OCI-LY1 (cell line): ENCODE measurements around the gene COMT.

Source experiments
- H2AFZ ChIP-seq: fragments of 200-600 bp; sonication (generic), shearing (Covaris generic); 2 replicates; pipeline ENCODE4 v1.6.0; 2014; ENCODE audit warnings: antibody characterized with exemption, mild to moderate bottlenecking, low read length
- H3F3A ChIP-seq: fragments of 200-600 bp; sonication (generic), shearing (Covaris generic); 2 replicates; pipeline ENCODE4 v1.6.0; 2014; ENCODE audit warnings: mild to moderate bottlenecking, antibody characterized with exemption, low read length, moderate library complexity; ENCODE audit not compliant: insufficient read depth
- H3K27ac ChIP-seq: fragments of 200-600 bp; sonication (generic); 2 replicates; pipeline ENCODE4 v1.5.1; 2014; ENCODE audit warnings: low read length, mixed run types, mild to moderate bottlenecking, low read depth; ENCODE audit not compliant: poor library complexity, severe bottlenecking
- H3K27me3 ChIP-seq: fragments of 200-600 bp; sonication (generic); 2 replicates; pipeline ENCODE4 v1.6.0; 2014; ENCODE audit warnings: antibody characterized with exemption, mild to moderate bottlenecking, low read length, moderate library complexity; ENCODE audit not compliant: insufficient read depth
- H3K36me3 ChIP-seq: fragments of 200-600 bp; sonication (generic); 2 replicates; pipeline ENCODE4 v1.6.1; 2014; ENCODE audit warnings: mild to moderate bottlenecking, antibody characterized with exemption, low read length, moderate library complexity, mixed read lengths; ENCODE audit not compliant: insufficient read depth
- H3K4me1 ChIP-seq: fragments of 200-600 bp; sonication (generic); 2 replicates; pipeline ENCODE4 v1.5.1; 2014; ENCODE audit warnings: mild to moderate bottlenecking, low read length, moderate library complexity; ENCODE audit not compliant: insufficient read depth, severe bottlenecking
- H3K4me2 ChIP-seq: fragments of 200-600 bp; sonication (generic), shearing (Covaris generic); 2 replicates; pipeline ENCODE4 v1.6.1; 2014; ENCODE audit warnings: low read length
- H3K4me3 ChIP-seq: fragments of 200-600 bp; sonication (generic); 2 replicates; pipeline ENCODE4 v1.5.1; 2014; ENCODE audit warnings: low read length, low read depth, mild to moderate bottlenecking, mixed read lengths; ENCODE audit not compliant: poor library complexity, severe bottlenecking
- H3K79me2 ChIP-seq: fragments of 200-600 bp; shearing (Covaris generic); 2 replicates; pipeline ENCODE4 v1.6.1; 2016; ENCODE audit warnings: mixed run types, low read length, mixed read lengths; ENCODE audit not compliant: insufficient read depth
- H3K9ac ChIP-seq: fragments of 200-600 bp; sonication (generic), shearing (Covaris generic); 2 replicates; pipeline ENCODE4 v1.6.1; 2014; ENCODE audit warnings: mild to moderate bottlenecking, low read length, mixed read lengths
- H3K9me2 ChIP-seq: fragments of 200-600 bp; sonication (generic), shearing (Covaris generic); 2 replicates; pipeline ENCODE4 v1.6.1; 2014; ENCODE audit warnings: low read depth, mild to moderate bottlenecking, low read length, mixed read lengths
- H3K9me3 ChIP-seq: fragments of 200-600 bp; shearing (Covaris generic); 2 replicates; pipeline ENCODE4 v1.6.1; 2014; ENCODE audit warnings: low read length, mixed read lengths
- H4K20me1 ChIP-seq: fragments of 200-600 bp; sonication (generic), shearing (Covaris generic); 2 replicates; pipeline ENCODE4 v1.6.0; 2016; ENCODE audit warnings: mild to moderate bottlenecking, low read length; ENCODE audit not compliant: insufficient read depth
- CTCF ChIP-seq: fragments of 200-600 bp; sonication (generic), shearing (Covaris generic); IDR thresholded peaks from 2 replicates; pipeline ENCODE4 v1.5.1; 2017; ENCODE audit warnings: mild to moderate bottlenecking, antibody characterized with exemption, low read length, moderate library complexity, mixed read lengths
- EZH2 ChIP-seq: fragments of 200-600 bp; sonication (generic), shearing (Covaris generic); IDR thresholded peaks from 2 replicates; pipeline ENCODE4 v1.8.0; 2017; ENCODE audit warnings: borderline replicate concordance, mixed run types, mild to moderate bottlenecking, antibody characterized with exemption, low read length, moderate library complexity, mixed read lengths

Gene COMT

DNA sequence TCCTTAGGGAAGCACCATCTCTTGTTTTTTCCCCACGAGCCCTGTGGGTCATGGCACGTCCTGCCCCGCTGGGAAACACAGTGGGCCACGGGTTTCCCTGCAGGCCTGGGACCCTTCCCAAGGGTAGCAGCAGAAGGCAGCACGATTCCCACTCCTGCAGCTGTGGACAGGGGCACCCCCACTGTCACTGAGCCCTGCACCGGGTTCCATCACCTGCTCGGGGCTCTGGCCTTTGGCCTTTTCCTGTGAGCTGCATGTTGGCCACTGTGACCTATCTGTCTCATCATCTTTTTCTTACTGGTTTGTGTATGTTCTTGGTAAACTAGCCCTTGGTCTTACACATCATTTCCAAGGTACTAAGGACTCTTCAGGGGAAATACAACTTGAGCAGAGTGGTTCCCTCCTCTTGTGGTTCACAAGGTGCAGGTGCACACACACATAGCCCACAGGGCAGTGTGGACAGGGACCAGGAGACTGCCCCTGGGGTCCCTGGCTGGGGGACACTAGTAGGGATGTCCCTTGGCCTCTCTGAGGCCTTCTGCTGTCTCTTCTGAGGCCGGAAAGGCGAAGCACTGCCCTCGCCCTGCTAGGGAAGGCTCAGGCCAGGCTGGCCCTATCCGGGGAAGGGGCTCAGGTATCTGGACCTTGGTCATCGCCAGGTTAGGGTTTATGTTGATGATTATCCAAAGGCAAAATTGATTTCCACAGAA is 19.1 kb downstream of the COMT start:
- H3K4me2 ChIP-seq: no peak overlapping the region
- H3K36me3 ChIP-seq: peaks cover 12% of the 10 kb centered on the region

GRCh38 chr22:19961201-19961580 is 19.6 kb downstream of the COMT start:
- Histone ChIP-seq H3F3A (no peaks in the 10 kb centered on the region), H3K4me2 (no peak overlapping the region), H3K9me2 (no peaks in the 10 kb centered on the region), H3K9me3 (no peaks in the 10 kb centered on the region), H4K20me1 (no peaks in the 10 kb centered on the region), H3K4me1 (peaks cover 13% of the 10 kb centered on the region), H3K27me3 (no peaks in the 10 kb centered on the region), H3K9ac (no peak overlapping the region), H2AFZ (no peak overlapping the region), H3K79me2 (no peaks in the 10 kb centered on the region), H3K36me3 (peaks cover 12% of the 10 kb centered on the region), H3K27ac (no peak overlapping the region), H3K4me3 (no peak overlapping the region)
- TF ChIP-seq EZH2: no peak
- no peak for TF ChIP-seq CTCF

More for the DNA sequence above, 19.1 kb downstream of the COMT start:
- no peak overlapping the region for H2AFZ ChIP-seq
- H3K27ac ChIP-seq: no peak overlapping the region
- no peaks in the 10 kb centered on the region for H3K27me3 ChIP-seq
- H4K20me1 ChIP-seq: no peaks in the 10 kb centered on the region
- H3F3A ChIP-seq: no peaks in the 10 kb centered on the region
- TF ChIP-seq EZH2 (no peak), CTCF (no peak)
- no peaks in the 10 kb centered on the region for H3K79me2 ChIP-seq
- no peak overlapping the region for H3K9ac ChIP-seq
- H3K9me3 ChIP-seq: no peaks in the 10 kb centered on the region
- no peak overlapping the region for H3K4me3 ChIP-seq
- no peaks in the 10 kb centered on the region for H3K9me2 ChIP-seq
- peaks cover 13% of the 10 kb centered on the region for H3K4me1 ChIP-seq

- Histone ChIP-seq H3K9me3 (no peaks in the 10 kb centered on the region), H3K36me3 (peaks cover 12% of the 10 kb centered on the region), H3K4me3 (no peak overlapping the region), H3K4me2 (no peak overlapping the region), H3K79me2 (no peaks in the 10 kb centered on the region), H3K27me3 (no peaks in the 10 kb centered on the region), H2AFZ (no peak overlapping the region), H4K20me1 (no peaks in the 10 kb centered on the region), H3K4me1 (peaks cover 13% of the 10 kb centered on the region), H3K9ac (no peak overlapping the region), H3K9me2 (no peaks in the 10 kb centered on the region), H3K27ac (no peak overlapping the region), H3F3A (no peaks in the 10 kb centered on the region)
- no peak for TF ChIP-seq EZH2
- no peak for TF ChIP-seq CTCF
These were observed 20.3 kb downstream of the COMT start for GRCh38 chr22:19961868-19962245.
